SK-N-MC (cell line): ENCODE data around the gene HOMER3.

Experiments used
- EZH2 ChIP-seq: fragments of 200-600 bp; sonication (generic); IDR thresholded peaks from one replicate; pipeline ENCODE4 v1.6.1; 2017; ENCODE audit warnings: antibody characterized with exemption
- FOXP2 ChIP-seq: optimal IDR thresholded peaks from 2 replicates; pipeline ENCODE3; 2011; ENCODE audit warnings: mild to moderate bottlenecking, moderate library complexity; ENCODE audit not compliant: insufficient read depth; ENCODE audit errors: extremely low read length, control extremely low read depth
- POLR2AphosphoS5 ChIP-seq: IDR thresholded peaks from 2 replicates; pipeline ENCODE4 v1.6.1; 2012; ENCODE audit warnings: mild to moderate bottlenecking, low read depth, low read length, borderline replicate concordance

- no peak for TF ChIP-seq EZH2
- no peak for TF ChIP-seq POLR2AphosphoS5
- no peak for TF ChIP-seq FOXP2
Measured at GRCh38 chr19:18943465-18943864, 2.4 kb upstream of the HOMER3 start.
